HG03280 (cell line): ENCODE data around the gene SWI5.
"Not testable (repeated sequence)": the region's sequence is repeated elsewhere in the genome, so short reads cannot be mapped to it uniquely, and the experiment has no call there.

ENCODE experiments used
- ATAC-seq: cut with Tn5 transposase; IDR thresholded peaks from one replicate; pipeline ENCODE4 v1.9.1; 2021; ENCODE audit warnings: mild to moderate bottlenecking, moderate library complexity; ENCODE audit not compliant: unreplicated experiment

SWI5 gene

GRCh38 chr9:128276574-128277270 lies 646 bp downstream of the SWI5 start:
- ATAC-seq = no peak

- not testable (repeated sequence) for ATAC-seq
Observed at GRCh38 chr9:128279088-128280073, 3.3 kb downstream of the SWI5 start.

DNA sequence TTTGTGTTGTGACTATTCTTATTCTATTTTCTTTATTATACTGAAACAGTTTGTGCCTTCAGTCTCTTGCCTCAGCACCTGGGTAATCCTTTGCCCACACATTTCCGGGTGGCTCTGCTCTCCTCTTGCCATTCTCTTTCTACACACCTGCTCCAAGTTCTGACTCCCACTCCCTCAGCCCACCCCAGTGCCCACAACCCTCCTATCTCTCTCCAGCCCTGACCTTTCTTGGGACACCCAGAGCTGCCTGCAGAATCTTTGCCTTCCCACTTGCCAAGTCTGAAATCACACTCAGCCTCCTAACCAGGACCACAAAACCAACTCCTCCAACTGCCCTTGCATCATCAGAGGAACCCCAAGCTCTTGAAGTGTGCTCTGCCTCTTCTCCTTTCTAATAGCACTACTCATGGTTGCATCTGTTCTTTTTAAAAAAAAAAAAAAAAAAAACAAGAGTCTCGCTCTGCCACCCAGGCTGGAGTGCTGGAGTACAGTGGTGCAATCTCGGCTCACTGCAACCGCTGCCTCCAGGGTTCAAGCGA lies 4.1 kb downstream of the SWI5 start:
- no peak for ATAC-seq

- no peak for ATAC-seq
Observed at GRCh38 chr9:128282500-128282899, 6.4 kb downstream of the SWI5 start.

DNA sequence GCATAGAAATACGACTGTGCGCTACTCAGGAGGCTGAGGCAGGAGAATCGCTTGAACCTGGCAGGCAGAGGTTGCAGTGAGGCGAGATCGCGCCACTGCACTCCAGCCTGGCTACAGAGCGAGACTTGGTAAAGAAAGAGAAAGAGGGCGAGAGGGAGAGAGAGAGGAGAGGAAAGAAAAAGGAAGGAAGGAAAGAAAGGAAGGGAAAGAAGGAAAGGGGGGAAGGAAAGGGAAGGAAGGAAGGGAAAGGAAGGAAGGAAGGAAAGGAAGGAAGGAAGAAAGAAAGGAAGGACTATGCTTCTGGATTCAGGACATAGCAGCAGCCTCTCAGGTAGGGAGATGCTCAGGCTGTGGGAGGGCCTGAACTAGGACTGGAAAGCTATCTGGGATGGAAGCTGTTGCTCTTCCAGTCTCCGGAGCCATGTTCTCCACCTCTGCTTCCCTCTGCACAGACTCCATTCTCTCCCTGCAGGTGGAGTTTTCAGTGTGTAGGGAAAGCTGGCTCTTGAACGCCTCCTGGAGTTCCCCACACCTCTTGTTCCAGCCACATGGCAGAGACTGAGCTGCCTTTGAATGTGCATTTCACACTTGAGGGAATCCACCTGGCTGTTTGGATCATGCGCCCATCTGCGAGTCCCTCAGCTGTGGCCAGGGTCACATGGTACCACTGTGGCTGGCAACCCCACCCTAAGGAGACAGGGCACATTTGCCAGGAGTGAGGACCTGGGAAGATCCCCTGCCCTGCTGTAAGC lies 9.1 kb downstream of the SWI5 start:
- ATAC-seq = no peak

DNA sequence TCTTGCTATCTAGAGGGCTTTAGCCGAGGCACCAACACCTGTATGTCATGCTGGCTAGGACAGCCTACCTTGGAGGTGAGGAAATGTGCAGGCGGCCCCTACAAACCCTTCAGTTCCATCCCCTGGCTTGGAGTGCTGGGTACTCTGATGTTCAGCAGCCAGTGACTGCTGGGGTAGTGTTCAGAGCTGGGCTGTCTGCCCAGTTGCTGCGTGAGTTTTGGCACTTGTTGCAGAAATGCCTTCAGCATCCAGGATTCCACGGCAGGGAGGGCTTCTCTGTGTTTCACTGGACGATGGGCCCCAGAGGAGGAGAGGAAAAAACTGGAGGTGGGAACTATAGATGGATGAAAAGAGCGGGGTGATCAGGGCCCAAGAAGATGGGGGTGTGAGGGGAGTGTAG lies 10.4 kb downstream of the SWI5 start:
- no peak for ATAC-seq

- ATAC-seq = no peak
Observed at GRCh38 chr9:128288273-128289004, 12.4 kb downstream of the SWI5 start.

DNA sequence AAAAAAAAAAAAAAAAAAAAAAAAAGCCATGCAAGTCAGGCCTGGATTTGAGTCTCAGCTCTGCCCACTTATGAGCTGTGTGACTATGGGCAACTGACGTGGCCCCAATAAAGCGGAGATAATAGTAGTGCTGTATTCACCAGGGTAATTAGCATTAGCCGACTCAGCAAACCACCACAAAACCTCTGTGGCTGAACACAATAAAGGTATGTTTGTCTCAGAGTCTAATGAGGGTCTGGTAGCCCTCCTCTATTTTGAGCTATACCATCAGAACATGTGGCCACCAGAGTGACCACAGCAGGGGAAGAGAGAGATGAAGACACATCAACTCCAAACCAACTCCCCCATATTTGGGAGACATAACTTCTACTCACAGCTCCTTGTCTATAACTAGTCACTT lies 15.9 kb downstream of the SWI5 start:
- ATAC-seq = no peak

DNA sequence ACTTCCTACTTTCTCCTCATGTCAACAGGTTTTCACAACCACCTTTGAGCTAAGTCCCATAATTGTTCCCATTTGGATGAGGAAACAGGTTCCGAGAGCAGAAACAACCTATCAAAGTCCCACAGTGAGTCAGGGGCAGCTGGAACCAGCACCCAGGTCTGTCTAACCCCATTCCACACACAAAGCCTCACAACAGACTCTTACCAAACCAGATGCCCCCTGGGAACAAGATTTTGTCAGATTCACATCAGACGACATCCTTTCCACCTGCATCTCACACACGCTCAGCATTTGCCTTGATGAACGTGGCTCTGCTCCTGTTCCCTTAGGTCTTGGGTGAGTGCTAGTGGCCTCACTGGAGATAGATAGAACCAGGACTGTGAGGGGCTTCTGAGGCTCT lies 17.0 kb downstream of the SWI5 start:
- ATAC-seq = no peak

- no peak for ATAC-seq
Observed at GRCh38 chr9:128294142-128294541, 18.1 kb downstream of the SWI5 start.

DNA sequence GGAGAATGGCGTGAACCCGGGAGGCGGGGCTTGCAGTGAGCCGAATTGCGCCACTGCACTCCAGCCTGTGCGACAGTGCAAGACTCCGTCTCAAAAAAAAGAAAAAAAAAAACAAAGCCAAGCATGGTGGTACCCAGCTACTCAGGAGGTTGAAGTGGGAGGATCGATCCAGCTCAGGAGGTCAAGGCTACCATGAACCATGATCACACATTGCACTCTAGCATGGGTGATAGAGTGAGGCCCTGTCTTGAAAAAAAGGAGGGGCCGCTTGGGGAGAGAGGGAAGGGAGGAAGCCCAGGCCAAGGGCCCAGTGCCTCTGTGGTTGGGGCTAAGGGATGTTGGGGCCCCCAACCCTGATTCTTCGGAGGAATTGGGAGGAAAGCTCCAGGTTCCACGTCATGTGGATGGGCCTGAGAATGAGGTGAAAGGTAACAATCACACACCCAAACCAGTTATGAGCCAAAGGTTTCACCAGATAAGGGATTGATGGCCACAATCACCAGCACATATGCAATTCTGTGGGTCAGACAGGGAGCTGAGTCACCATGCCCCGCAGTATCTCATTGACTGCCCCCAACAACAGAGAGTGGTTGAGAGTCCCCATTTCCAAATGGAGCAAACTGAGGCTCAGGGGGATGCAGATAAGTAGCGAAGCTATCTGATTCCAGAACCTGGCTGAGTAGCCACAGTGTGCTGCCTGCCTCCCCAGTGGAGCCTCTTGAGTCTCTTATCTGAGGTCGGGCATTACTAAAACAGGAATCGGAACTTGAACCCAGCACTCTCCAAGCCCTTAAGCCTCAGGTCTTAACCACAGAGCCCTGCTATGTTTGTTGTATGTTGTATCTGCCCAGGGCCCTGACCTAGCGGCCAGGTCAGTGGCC lies 20.5 kb downstream of the SWI5 start:
- no peak for ATAC-seq

DNA sequence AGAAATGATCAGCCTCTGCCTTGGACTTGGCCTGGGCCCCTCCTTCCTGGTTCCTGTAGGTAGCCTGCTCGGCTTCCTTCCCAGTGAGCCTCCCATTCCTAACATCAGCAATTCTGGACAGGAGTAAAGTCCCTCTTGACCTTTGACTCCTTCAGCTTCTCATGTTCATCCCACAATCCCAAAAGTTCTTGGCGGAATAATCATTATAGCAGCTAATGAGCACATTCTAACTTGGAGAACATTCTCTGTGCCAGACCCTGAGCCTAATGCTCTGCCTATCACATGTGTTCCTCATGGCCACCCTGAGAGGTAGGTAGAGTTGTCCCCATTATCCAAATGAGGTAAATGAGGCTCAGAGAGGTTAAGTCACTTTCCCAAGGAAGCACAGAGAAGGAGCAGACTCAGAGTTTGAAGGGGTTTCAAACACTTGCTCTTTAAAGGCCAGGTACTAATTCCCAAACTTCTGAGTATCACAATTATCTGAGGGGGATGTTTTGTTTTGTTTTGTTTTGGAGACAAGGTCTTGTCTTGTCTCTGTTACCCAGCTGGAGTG lies 21.2 kb downstream of the SWI5 start:
- ATAC-seq = no peak

GRCh38 chr9:128298535-128299482 lies 22.7 kb downstream of the SWI5 start:
- no peak for ATAC-seq

DNA sequence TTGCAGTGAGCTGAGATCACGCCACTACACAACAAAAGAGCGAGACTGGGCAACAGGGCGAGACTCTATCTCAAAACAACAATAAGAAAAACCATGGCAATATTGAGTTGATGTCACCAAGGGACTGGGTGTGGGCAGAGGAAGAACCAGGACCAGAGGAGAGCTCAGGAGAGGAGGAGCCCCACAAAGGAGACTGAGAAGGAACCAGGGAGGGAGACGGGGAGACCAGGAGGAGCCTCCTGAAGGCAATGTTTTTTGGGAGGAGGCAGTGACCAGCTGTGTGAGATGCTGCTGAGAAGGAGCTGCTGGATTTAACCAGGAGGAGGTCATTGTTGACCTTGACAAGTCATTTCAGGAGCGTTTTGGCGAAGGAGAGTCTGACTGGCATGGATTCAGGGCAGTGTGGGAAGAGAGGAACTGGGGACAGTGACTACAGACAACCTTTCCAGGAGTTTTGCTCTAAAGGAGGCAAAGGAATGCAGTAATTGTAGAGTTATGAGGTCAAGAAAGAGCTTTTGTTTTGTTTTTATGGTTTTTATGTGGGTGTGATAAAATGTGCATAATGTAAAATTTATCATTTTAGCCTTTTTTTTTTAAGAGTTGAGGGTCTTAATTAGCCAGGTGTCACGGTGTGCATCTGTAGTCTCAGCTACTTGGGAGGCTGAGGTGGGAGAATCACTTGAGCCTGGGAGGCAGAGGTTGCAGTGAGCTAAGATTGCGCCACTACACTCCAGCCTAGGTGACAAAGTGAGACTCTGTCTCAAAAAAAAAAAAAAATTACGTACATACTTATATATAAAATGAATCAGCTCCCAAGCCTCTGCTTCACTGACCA lies 28.3 kb downstream of the SWI5 start:
- no peak for ATAC-seq

DNA sequence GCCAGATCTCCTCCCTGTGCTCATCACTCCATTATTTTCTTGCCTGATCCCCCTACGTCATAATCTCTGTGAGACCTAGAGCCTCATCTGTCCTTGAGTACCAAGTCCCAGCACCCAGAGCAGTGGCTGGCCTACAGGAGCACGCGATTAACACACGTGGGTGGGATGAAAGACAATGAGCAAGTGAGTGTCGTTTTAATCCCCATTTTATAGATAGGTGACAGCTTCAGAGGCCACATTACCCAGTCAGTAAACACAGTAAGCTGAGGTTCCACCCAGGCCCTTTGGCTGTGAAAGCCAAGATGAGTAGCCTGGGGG lies 28.9 kb downstream of the SWI5 start:
- no peak for ATAC-seq

DNA sequence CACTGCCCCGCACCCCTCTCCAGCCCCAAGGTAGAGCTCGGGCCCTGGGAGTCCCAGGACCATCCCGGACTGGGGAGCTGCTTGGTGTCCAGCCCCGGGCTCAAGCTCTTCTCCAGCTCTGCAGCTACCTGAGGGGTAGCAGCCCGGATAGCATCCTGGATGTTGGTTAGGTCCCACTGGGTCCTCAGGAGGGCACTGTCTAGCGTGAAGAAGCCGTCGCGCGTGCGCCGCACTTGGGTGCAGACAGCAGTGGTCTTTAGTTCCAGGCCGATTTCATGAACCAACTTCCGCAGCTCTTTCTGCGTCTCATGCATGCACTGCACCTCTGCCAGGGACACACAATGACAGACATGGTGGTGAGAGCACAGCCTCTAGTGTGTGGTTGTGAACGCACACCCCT lies 33.5 kb downstream of the SWI5 start:
- no peak for ATAC-seq

GRCh38 chr9:128310461-128310860 lies 34.4 kb downstream of the SWI5 start:
- ATAC-seq = no peak
